ENCODE measurements around the gene HSPA1L.
"Not testable (repeated sequence)": the region's sequence is repeated elsewhere in the genome, so short reads cannot be mapped to it uniquely, and the experiment has no call there.

HSPA1L gene

GRCh38 chr6:31815025-31815838, at the start of gene HSPA1L, which contains the start of gene HSPA1A:
TSS of gene HSPA1L (minus strand) at chr6:31815283. CDS start at chr6:31811972, 3,311 bp downstream.
TSS of gene HSPA1A (plus strand) at chr6:31815543. CDS start at chr6:31815757, 214 bp downstream.
- DNase-seq (ENCODE audit: insufficient read length, low spot score) (no peak), FAIRE-seq (peak; percentile 55)

DNA sequence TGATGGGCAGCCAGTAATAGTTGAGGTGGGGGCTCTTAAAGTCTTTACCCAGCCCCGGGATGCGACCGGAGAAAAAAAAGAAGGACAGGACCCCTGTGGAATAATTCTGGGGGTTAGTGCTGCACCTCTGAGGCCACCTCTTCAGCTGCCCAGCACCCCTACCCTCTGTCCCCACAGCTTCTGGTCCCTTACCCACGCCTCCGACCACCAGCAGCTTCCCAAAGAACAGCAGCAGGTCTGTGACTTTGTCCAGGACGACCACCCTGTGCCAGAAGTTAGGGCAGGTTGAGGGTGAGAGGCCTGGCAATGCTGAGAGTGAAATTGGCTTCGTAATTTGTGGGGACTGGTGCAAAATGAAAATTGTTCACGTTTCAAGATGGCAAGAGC, 49.7 kb upstream of the HSPA1L start:
- no peak for FAIRE-seq
- no peak for DNase-seq (ENCODE audit: insufficient read length, low spot score)

DNA sequence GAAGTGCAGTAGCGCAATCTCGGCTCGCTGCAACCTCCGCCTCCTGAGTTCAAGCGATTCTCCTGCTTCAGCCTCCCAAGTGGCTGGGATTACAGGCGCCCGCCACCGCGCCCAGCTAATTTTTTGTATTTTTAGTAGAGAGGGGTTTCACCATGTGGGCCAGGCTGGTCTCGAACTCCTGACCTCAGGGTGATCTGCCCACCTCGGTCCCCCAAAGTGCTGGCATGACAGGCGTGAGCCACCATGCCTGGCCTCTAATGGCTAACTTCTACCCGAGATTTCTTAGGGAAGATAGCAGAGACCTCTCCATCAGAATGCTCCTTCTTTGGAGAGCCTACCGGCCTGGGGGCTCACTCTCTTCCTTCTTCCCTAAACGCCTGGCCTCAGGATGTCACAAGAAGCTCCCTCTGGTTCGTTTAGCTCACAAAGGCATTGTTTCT, 49.1 kb upstream of the HSPA1L start:
- FAIRE-seq; DNase-seq (ENCODE audit: insufficient read length, low spot score): not testable (repeated sequence)

- DNase-seq (ENCODE audit: insufficient read length, low spot score) (peak; percentile 99), FAIRE-seq (peak; percentile 93)
Measured at GRCh38 chr6:31862344-31863235, 47.5 kb upstream of the HSPA1L start, which contains the start of gene NEU1. TSS of gene NEU1 (minus strand) at chr6:31862821. CDS start at chr6:31862776, 45 bp downstream.

DNA sequence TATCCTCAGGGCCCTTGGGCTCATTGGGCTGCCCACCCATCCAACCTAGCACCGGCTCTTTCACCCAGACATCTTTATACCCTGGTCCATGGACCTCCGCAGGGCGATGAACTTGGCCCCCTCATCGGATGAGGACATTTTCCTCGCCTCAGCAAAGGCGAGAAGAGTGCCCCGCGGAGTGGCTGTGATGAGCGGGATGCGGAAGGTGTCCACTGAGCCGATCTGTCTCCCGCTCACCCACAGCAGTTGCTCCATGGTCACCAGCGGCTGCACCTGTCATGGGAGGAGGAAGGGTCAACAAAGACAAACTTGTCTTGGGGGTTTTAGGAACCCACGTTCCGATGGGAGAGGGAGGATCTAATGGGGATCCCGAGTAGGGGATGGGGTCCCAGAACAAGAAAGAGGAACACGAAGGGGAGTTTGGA, 46.8 kb upstream of the HSPA1L start:
- FAIRE-seq, result no peak

DNA sequence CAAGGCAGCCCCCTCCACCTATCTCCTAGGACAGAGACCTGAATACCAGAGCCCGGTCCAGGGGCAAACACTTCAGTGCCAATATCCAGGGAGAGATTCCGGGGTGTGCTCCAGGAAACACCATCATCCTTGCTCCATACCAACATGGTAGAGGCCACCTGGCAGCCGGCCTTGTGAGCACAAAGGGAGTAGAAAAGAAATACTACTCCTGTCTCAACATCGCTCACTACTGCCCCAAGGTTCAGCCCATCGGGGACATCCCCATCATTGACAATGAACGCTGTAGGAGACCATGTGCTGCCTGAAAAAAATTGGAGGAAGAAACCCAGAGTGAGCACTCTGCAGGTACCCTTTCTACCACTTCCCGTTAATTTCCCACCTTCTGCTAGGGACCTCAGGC, 46.1 kb upstream of the HSPA1L start:
- DNase-seq (ENCODE audit: insufficient read length, low spot score) (no peak), FAIRE-seq (no peak)

More for the DNA sequence above, 46.8 kb upstream of the HSPA1L start:
- no peak for DNase-seq (ENCODE audit: insufficient read length, low spot score)

DNA sequence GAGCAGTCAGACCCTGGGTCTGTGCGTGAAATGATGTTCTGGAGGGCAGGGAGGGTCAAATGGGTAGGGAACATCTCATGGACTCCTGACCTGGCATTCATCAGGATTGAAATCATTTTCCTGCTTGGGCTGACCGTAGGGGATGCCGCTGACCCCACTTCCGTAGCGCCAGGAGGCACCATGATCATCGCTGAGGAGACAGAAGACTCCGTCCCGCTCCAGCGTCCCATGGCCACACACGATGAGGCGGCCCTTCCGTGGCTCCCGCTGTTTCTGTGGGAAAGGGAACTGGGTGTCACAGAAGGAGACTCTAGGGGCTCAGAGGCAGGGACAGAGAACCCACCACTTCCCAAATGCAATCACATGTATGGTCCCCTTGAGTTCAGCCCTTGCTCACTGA, 45.3 kb upstream of the HSPA1L start:
- DNase-seq (ENCODE audit: insufficient read length, low spot score) (no peak), FAIRE-seq (no peak)

DNA sequence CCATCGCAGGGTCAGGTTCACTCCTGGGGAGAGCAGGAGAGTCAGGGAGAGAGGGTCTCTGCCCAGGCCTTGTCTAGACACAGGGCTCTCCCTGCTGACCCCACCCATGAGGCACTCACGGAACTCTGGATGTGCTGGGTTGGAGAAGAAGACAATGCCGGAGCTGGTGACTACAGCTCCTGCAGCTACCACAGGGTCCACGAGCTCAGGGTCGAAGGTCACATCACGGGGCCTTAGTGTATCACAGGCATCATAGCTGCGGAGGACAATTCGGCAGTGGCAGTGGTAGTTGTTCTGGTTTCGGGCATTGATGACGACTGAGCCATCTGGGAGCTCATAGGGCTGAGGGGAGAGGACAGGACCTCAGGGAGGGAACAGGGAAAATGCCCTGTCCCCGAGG, 44.8 kb upstream of the HSPA1L start:
- no peak for DNase-seq (ENCODE audit: insufficient read length, low spot score)
- no peak for FAIRE-seq

- no peak for FAIRE-seq
- DNase-seq (ENCODE audit: insufficient read length, low spot score), result no peak
Measured at GRCh38 chr6:31858707-31859106, 43.6 kb upstream of the HSPA1L start.

- FAIRE-seq; DNase-seq (ENCODE audit: insufficient read length, low spot score): not testable (repeated sequence)
Measured at GRCh38 chr6:31857774-31858173, 42.7 kb upstream of the HSPA1L start.

- not testable (repeated sequence) for FAIRE-seq; DNase-seq (ENCODE audit: insufficient read length, low spot score)
Measured at GRCh38 chr6:31851980-31852718, 37.1 kb upstream of the HSPA1L start.

- FAIRE-seq (no peak), DNase-seq (ENCODE audit: insufficient read length, low spot score) (no peak)
Measured at GRCh38 chr6:31851485-31851832, 36.4 kb upstream of the HSPA1L start.

DNA sequence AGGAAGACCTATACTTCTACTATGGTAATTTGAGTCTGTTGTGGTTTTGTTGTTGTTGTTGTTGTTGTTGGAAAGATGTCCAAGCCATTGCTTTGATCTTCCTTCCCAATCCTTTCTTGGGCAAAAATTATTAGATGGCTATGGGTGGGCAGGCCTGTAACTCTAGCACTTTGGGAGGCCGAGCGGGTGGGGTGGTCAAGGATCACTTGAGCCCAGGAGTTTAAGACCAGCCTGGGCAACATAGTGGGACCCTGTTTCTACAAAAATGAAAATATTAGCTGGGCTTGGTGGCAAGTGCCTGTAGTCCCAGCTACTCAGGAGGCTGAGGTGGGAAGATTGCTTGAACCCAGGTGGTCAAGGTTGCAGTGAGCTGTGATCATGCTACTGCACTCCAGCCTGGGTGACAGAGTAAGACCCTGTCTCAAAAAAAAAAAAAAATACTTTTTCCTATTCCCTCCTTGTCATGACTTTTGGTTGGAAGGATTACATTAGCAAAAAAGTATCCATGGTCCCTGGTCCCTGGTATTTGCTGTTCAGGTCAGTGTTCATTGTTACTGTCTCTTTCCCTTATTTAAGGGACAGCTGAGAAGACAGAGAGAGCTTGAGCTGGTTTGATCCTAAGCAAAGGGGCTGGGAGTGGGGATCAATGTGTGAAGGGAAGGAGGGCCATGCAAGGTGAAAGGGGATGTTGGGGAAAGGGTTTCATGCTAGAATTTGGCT, 35.8 kb upstream of the HSPA1L start:
- no peak for DNase-seq (ENCODE audit: insufficient read length, low spot score)
- FAIRE-seq, result no peak

DNA sequence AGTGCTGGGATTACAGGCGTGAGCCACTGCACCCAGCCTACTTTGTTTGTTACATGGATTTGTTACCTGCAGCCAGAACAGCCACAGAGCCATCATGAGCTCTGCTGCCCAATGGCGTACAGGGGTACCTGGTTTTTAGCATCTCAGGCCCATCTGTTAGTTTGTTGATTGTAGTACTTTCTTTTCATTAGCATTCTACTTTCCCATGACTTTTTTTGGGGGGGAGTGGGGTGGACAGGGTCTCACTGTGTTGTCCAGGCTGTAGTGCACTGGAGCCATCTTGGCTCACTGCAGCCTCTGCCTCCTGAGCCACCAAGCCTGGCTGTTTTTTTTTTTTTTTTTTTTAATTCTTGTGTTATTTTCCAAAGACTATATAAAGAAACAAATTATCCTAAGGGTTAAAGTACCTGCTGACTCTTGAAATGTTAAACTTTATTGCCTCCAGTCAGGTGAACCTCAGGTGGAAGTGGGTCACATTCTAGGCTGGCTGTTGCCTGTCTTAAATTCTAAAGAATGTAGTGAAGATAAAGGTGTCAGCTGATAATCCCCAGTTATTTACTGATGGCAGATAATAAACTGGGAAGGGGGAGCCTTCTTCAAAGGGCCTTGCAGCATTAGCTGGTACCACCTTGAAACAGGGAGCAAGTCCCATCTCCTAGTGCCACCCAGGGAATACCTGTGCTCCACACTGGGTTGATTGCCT, 32.3 kb upstream of the HSPA1L start:
- no peak for FAIRE-seq

DNA sequence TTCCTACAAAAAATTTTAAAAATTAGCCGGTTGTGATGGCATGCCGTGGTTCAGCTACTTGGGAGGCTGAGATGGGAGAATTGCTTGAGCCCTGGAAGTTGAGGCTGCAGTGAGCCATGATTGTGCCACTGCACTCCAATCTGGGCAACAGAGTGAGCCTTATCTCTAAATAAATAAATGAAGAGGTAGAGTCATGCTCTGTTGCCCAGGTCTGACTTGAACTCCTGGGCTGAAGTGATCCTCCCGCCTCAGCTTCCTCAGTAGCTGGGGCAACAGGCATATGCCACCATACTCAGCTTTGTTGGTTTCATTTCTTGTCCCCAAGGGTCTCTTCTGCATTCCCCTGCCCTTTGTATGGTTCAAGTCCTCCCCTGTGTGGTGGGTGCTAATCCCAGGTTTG, 29.4 kb upstream of the HSPA1L start:
- FAIRE-seq (no peak), DNase-seq (ENCODE audit: insufficient read length, low spot score) (no peak)

More for the DNA sequence above, 32.3 kb upstream of the HSPA1L start:
- DNase-seq (ENCODE audit: insufficient read length, low spot score), result no peak

DNA sequence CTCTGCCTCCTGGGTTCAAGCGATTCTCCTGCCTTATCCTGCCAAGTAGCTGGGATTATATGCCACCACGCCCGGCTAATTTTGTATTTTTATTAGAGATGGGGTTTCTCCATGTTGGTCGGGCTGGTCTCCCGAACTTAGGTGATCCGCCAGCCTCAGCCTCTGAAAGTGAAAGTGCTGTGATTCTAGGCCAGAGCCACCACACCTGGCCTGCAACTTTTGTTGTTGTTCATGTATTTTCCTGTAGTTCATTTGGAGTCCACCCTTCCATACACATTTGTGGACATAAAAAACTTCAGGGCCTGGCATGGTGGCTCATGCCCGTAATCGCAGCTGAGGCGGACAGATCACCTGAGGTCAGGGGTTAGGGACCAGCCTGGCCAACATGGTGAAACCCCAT, 27.0 kb upstream of the HSPA1L start:
- DNase-seq (ENCODE audit: insufficient read length, low spot score) (no peak), FAIRE-seq (no peak)

GRCh38 chr6:31839779-31840126, 24.7 kb upstream of the HSPA1L start:
- DNase-seq (ENCODE audit: insufficient read length, low spot score); FAIRE-seq: not testable (repeated sequence)

DNA sequence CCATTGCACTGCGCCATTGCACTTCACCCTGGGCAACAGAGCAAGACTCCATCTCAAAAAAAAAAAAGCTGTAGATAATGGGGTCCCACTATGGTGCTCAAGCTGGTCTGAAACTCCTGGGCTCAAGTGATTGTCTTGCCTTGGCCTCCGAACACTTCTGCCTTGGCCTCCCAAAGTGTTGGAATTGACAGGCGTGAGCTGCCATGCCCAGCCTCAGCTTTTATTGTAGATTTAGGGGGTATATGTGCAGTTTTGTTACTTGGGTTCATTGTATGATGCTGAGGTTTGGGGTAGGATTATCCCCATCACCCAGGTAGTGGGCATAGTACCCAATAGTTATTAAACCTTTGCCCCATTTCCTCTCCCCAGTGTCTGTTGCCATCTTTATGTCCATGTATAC, 23.9 kb upstream of the HSPA1L start:
- FAIRE-seq, result no peak

GRCh38 chr6:31838114-31838553, 23.1 kb upstream of the HSPA1L start:
- not testable (repeated sequence) for FAIRE-seq; DNase-seq (ENCODE audit: insufficient read length, low spot score)

More for the DNA sequence above, 23.9 kb upstream of the HSPA1L start:
- no peak for DNase-seq (ENCODE audit: insufficient read length, low spot score)
